Trophoblast cell (in vitro differentiated cells and primary cell): ENCODE measurements around the gene DOCK2.
A peak's percentile ranks its signal among the peaks of the same experiment; 100 is the strongest.

Experiments used
- DNase-seq, 2 donors: peaks; one replicate each; pipeline ENCODE4 v3.0.0-alpha.2; 2016
- H2AFZ ChIP-seq: 2 replicates; pipeline ENCODE4 v1.6.1; 2013; ENCODE audit warnings: low read length, moderate library complexity, mild to moderate bottlenecking; ENCODE audit not compliant: insufficient read depth, poor library complexity
- H2AK5ac ChIP-seq: 2 replicates; pipeline ENCODE4 v1.6.1; 2013; ENCODE audit warnings: mild to moderate bottlenecking, low read length
- H2BK120ac ChIP-seq: 2 replicates; pipeline ENCODE4 v1.6.1; 2013; ENCODE audit warnings: low read length, mild to moderate bottlenecking, moderate library complexity; ENCODE audit not compliant: insufficient read depth, poor library complexity
- H2BK12ac ChIP-seq: 2 replicates; pipeline ENCODE4 v1.6.1; 2013; ENCODE audit warnings: mild to moderate bottlenecking, low read length, moderate library complexity
- H2BK5ac ChIP-seq: 2 replicates; pipeline ENCODE4 v1.6.1; 2013; ENCODE audit warnings: low read length, low read depth, moderate library complexity, mild to moderate bottlenecking; ENCODE audit not compliant: poor library complexity
- H3K14ac ChIP-seq: 2 replicates; pipeline ENCODE4 v1.6.1; 2013; ENCODE audit warnings: mild to moderate bottlenecking, low read length
- H3K18ac ChIP-seq: 2 replicates; pipeline ENCODE4 v1.6.1; 2013; ENCODE audit warnings: mild to moderate bottlenecking, low read length
- H3K23ac ChIP-seq: 2 replicates; pipeline ENCODE4 v1.6.1; 2013; ENCODE audit warnings: low read length
- H3K27ac ChIP-seq: 2 replicates; pipeline ENCODE4 v1.5.1; 2013; ENCODE audit warnings: low read depth, mild to moderate bottlenecking, inconsistent platforms, low read length, moderate library complexity
- H3K27me3 ChIP-seq: 2 replicates; pipeline ENCODE4 v1.6.1; 2013; ENCODE audit warnings: inconsistent platforms, mild to moderate bottlenecking, low read length, moderate library complexity; ENCODE audit not compliant: insufficient read depth
- H3K36me3 ChIP-seq, 2 experiments: 1 replicate in 1 of 2; 2 replicates in 1 of 2; pipeline ENCODE4 v1.6.1; 2013; ENCODE audit warnings: low read length in 2 of 2, mild to moderate bottlenecking in 2 of 2, moderate library complexity in 1 of 2; ENCODE audit not compliant: insufficient read depth in 2 of 2, control insufficient read depth in 1 of 2
- H3K4ac ChIP-seq: 2 replicates; pipeline ENCODE4 v1.6.1; 2013; ENCODE audit warnings: low read depth, mild to moderate bottlenecking, low read length, moderate library complexity
- H3K4me1 ChIP-seq, 2 experiments: 1 replicate in 1 of 2; 2 replicates in 1 of 2; pipeline ENCODE4 v1.6.1; 2013; ENCODE audit warnings: low read length in 2 of 2, mild to moderate bottlenecking in 2 of 2, moderate library complexity in 1 of 2; ENCODE audit not compliant: insufficient read depth in 2 of 2, control insufficient read depth in 1 of 2
- H3K4me2 ChIP-seq: 2 replicates; pipeline ENCODE4 v1.6.1; 2013; ENCODE audit warnings: inconsistent platforms, mild to moderate bottlenecking, low read length, moderate library complexity
- H3K4me3 ChIP-seq: 2 replicates; pipeline ENCODE4 v1.5.1; 2013; ENCODE audit warnings: mild to moderate bottlenecking, low read depth, low read length, inconsistent platforms
- H3K79me1 ChIP-seq: one replicate; pipeline ENCODE4 v1.6.1; 2013; ENCODE audit warnings: low read length
- H3K79me2 ChIP-seq: 2 replicates; pipeline ENCODE4 v1.6.1; 2013; ENCODE audit warnings: low read length, mild to moderate bottlenecking; ENCODE audit not compliant: control insufficient read depth, insufficient read depth, poor library complexity
- H3K9ac ChIP-seq: 2 replicates; pipeline ENCODE4 v1.6.1; 2013; ENCODE audit warnings: mild to moderate bottlenecking, low read length
- H3K9me3 ChIP-seq: 2 replicates; pipeline ENCODE4 v1.6.1; 2013; ENCODE audit warnings: low read depth, mild to moderate bottlenecking, control low read depth, inconsistent platforms, low read length; ENCODE audit not compliant: insufficient read depth
- H4K12ac ChIP-seq: 2 replicates; pipeline ENCODE4 v1.6.1; 2013; ENCODE audit warnings: low read depth, mild to moderate bottlenecking, low read length, moderate library complexity
- H4K8ac ChIP-seq: 2 replicates; pipeline ENCODE4 v1.6.1; 2013; ENCODE audit warnings: low read depth, mild to moderate bottlenecking, low read length, moderate library complexity
- H4K91ac ChIP-seq: one replicate; pipeline ENCODE4 v1.6.1; 2013; ENCODE audit warnings: low read depth, mild to moderate bottlenecking, low read length, moderate library complexity
- WGBS: extraction: QIAGEN DNeasy Blood & Tissue Kit; methylation state at CpG from one replicate; pipeline ENCODE4 v1.1.7; 2013; ENCODE audit warnings: missing lambda C conversion rate; ENCODE audit not compliant: insufficient read length, insufficient coverage; ENCODE audit errors: extremely low coverage; 5-methylcytosine and 5-hydroxymethylcytosine counted together

Gene DOCK2

GRCh38 chr5:169988947-169989346 lies 351.9 kb downstream of the DOCK2 start:
- Histone ChIP-seq H3K18ac (no peak overlapping the region), H3K27ac (no peak overlapping the region), H2AK5ac (no peak overlapping the region), H3K36me3 (no peaks in the 10 kb centered on the region), H3K79me1 (no peaks in the 10 kb centered on the region), H4K91ac (no peak overlapping the region), H3K4me2 (no peak overlapping the region), H4K8ac (no peak overlapping the region), H2BK12ac (no peak overlapping the region), H3K27me3 (no peaks in the 10 kb centered on the region), H3K4ac (no peak overlapping the region), H3K4me1 (no peaks in the 10 kb centered on the region), H3K14ac (no peak overlapping the region), H4K12ac (no peak overlapping the region), H3K79me2 (no peaks in the 10 kb centered on the region), H3K23ac (no peak overlapping the region), H2BK120ac (no peak overlapping the region), H3K4me3 (no peak overlapping the region), H3K9me3 (no peaks in the 10 kb centered on the region), H3K9ac (no peak overlapping the region), H2BK5ac (no peak overlapping the region), H2AFZ (no peak overlapping the region)
- no CpG with 5 or more reads among the region's 1 CpG for WGBS
- no peak for DNase-seq

GRCh38 chr5:169989365-169989764 lies 352.3 kb downstream of the DOCK2 start:
- no peaks in the 10 kb centered on the region for H3K79me1 ChIP-seq
- no peak for DNase-seq
- no CpG with 5 or more reads among the region's 1 CpG for WGBS

GRCh38 chr5:169991115-169991869 lies 354.2 kb downstream of the DOCK2 start:
- H3K4me1 ChIP-seq = no peaks in the 10 kb centered on the region
- H3K36me3 ChIP-seq = no peaks in the 10 kb centered on the region
- H3K4ac ChIP-seq = no peak overlapping the region
- no peak overlapping the region for H2BK12ac ChIP-seq
- H3K4me2 ChIP-seq = no peak overlapping the region
- no peak overlapping the region for H3K4me3 ChIP-seq
- no peak for DNase-seq
- H3K79me2 ChIP-seq = no peaks in the 10 kb centered on the region
- no peak overlapping the region for H4K91ac ChIP-seq
- no peak overlapping the region for H2BK5ac ChIP-seq
- H2AK5ac ChIP-seq = no peak overlapping the region
- no peaks in the 10 kb centered on the region for H3K27me3 ChIP-seq
- H2AFZ ChIP-seq = no peak overlapping the region
- no peaks in the 10 kb centered on the region for H3K9me3 ChIP-seq
- no peak overlapping the region for H4K8ac ChIP-seq
- no peak overlapping the region for H3K18ac ChIP-seq
- H2BK120ac ChIP-seq = no peak overlapping the region
- H4K12ac ChIP-seq = no peak overlapping the region
- no peaks in the 10 kb centered on the region for H3K79me1 ChIP-seq
- no peak overlapping the region for H3K9ac ChIP-seq
- no peak overlapping the region for H3K14ac ChIP-seq
- no CpG with 5 or more reads among the region's 8 CpGs for WGBS
- H3K27ac ChIP-seq = no peak overlapping the region
- peak overlapping the region; percentile 74 for H3K23ac ChIP-seq

More at GRCh38 chr5:169989365-169989764, 352.3 kb downstream of the DOCK2 start:
- no peak overlapping the region for H3K4me3 ChIP-seq
- no peaks in the 10 kb centered on the region for H3K36me3 ChIP-seq
- H3K18ac ChIP-seq = no peak overlapping the region
- no peak overlapping the region for H3K9ac ChIP-seq
- no peak overlapping the region for H2BK120ac ChIP-seq
- H4K12ac ChIP-seq = no peak overlapping the region
- H3K27ac ChIP-seq = no peak overlapping the region
- H3K79me2 ChIP-seq = no peaks in the 10 kb centered on the region
- H3K27me3 ChIP-seq = no peaks in the 10 kb centered on the region
- H3K23ac ChIP-seq = no peak overlapping the region
- no peak overlapping the region for H2BK12ac ChIP-seq
- H4K8ac ChIP-seq = no peak overlapping the region
- H4K91ac ChIP-seq = no peak overlapping the region
- H3K14ac ChIP-seq = no peak overlapping the region
- no peak overlapping the region for H3K4me2 ChIP-seq
- H2AK5ac ChIP-seq = no peak overlapping the region
- H2AFZ ChIP-seq = no peak overlapping the region
- H3K4ac ChIP-seq = no peak overlapping the region
- no peaks in the 10 kb centered on the region for H3K4me1 ChIP-seq
- no peak overlapping the region for H2BK5ac ChIP-seq
- no peaks in the 10 kb centered on the region for H3K9me3 ChIP-seq

- Histone ChIP-seq H3K36me3 (no peaks in the 10 kb centered on the region), H2BK120ac (no peak overlapping the region), H3K27ac (no peak overlapping the region), H3K4me3 (no peak overlapping the region), H4K8ac (no peak overlapping the region), H2BK12ac (no peak overlapping the region), H3K18ac (no peak overlapping the region), H2BK5ac (no peak overlapping the region), H4K12ac (no peak overlapping the region), H4K91ac (no peak overlapping the region), H3K4me1 (no peaks in the 10 kb centered on the region), H3K14ac (no peak overlapping the region), H3K9me3 (no peaks in the 10 kb centered on the region), H3K9ac (no peak overlapping the region), H3K4me2 (no peak overlapping the region), H3K79me1 (no peaks in the 10 kb centered on the region), H2AK5ac (no peak overlapping the region), H3K4ac (no peak overlapping the region), H3K23ac (no peak overlapping the region), H3K27me3 (no peaks in the 10 kb centered on the region), H3K79me2 (no peaks in the 10 kb centered on the region), H2AFZ (no peak overlapping the region)
- DNase-seq = no peak
- WGBS = no CpG with 5 or more reads among the region's 2 CpGs
Observed at GRCh38 chr5:169992789-169993484, 355.9 kb downstream of the DOCK2 start.
